Measurements from ENCODE around the gene MYO3B. TPM values are rescaled to one million over a fixed set of nuclear protein-coding genes. Genes with fewer than 3 reads are reported as not detected.

The MYO3B gene
- total RNA-seq, 1 donor from 2014 or later = 27.3 TPM

DNA sequence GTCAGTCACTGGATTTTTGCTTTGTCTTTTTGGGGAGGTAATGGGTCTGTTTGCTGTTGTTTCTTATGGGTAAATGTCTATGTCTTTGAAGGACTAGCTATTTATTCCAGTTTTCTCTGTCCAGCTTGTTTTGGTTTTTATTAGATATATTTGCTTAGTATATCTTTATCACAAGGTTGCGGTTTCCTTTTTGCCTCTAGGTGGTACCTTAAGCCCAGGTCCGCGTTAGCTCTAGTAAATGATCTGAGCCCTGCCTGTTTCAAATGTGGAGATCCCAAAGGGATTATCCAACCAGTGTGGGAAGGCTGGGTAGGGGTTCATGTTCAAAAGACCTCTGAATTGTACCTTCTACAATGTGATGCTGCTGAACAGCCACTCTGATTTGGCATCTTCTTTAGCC is 114.5 kb downstream of the MYO3B start:
- H4K20me1 ChIP-seq (ENCODE audit: low read depth) = no peaks in the 10 kb centered on the region
- no peaks in the 10 kb centered on the region for H3K4me1 Mint-ChIP-seq
- no peaks in the 10 kb centered on the region for H3K36me3 Mint-ChIP-seq
- no peaks in the 10 kb centered on the region for H3F3A ChIP-seq (ENCODE audit: low read depth)
- no peak overlapping the region for H3K4me3 ChIP-seq
- H3K9me3 ChIP-seq (ENCODE audit: low read depth) = peaks cover 9% of the 10 kb centered on the region
- no peak for TF ChIP-seq EZH2phosphoT487 (IDR thresholded peaks at IDR 0.05)
- TF ChIP-seq, protein P1, sequence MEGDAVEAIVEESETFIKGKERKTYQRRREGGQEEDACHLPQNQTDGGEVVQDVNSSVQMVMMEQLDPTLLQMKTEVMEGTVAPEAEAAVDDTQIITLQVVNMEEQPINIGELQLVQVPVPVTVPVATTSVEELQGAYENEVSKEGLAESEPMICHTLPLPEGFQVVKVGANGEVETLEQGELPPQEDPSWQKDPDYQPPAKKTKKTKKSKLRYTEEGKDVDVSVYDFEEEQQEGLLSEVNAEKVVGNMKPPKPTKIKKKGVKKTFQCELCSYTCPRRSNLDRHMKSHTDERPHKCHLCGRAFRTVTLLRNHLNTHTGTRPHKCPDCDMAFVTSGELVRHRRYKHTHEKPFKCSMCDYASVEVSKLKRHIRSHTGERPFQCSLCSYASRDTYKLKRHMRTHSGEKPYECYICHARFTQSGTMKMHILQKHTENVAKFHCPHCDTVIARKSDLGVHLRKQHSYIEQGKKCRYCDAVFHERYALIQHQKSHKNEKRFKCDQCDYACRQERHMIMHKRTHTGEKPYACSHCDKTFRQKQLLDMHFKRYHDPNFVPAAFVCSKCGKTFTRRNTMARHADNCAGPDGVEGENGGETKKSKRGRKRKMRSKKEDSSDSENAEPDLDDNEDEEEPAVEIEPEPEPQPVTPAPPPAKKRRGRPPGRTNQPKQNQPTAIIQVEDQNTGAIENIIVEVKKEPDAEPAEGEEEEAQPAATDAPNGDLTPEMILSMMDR (IDR thresholded peaks at IDR 0.05) = no peak
- no peak for TF ChIP-seq EZH2 (IDR thresholded peaks at IDR 0.05)
- H2AFZ ChIP-seq (replicated peaks) = peak overlapping the region; percentile 7
- H3K36me3 ChIP-seq = no peaks in the 10 kb centered on the region
- H3K4me2 ChIP-seq = no peak overlapping the region
- H3K9me3 Mint-ChIP-seq = peaks cover 18% of the 10 kb centered on the region
- DNase-seq (ENCODE audit: low spot score) = no peak
- H3K4me3 Mint-ChIP-seq = no peak overlapping the region
- H3K9ac ChIP-seq = no peak overlapping the region
- no peaks in the 10 kb centered on the region for H3K79me2 ChIP-seq (ENCODE audit: low read depth)
- H3K27ac Mint-ChIP-seq = no peak overlapping the region
- H3K27ac ChIP-seq = no peak overlapping the region
- no peaks in the 10 kb centered on the region for H3K27me3 ChIP-seq
- H3K27me3 Mint-ChIP-seq (ENCODE audit: insufficient read depth, low read depth) = peaks cover 2% of the 10 kb centered on the region
- no peaks in the 10 kb centered on the region for H3K4me1 ChIP-seq

DNA sequence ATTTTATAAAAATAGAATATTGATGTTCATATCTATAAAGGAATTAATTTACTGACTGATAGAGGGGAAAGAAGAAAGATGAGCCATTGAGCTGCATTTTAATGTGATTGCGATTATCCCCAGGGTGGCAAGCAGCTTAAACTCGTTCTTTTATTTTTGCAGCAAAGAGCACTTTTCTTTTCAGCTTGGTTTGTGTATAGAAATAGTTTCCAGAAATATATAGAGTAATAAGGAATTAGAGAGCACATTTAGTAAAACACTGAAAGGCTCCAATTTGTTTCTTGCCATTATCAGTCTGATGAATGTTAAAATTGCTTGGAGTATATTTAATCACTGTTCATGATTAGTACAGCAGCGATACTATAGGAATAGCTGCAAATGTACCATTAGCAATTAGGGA is 119.5 kb downstream of the MYO3B start:
- no peak overlapping the region for H3K4me2 ChIP-seq
- no peaks in the 10 kb centered on the region for H3F3A ChIP-seq (ENCODE audit: low read depth)
- H3K4me1 ChIP-seq = peaks cover 15% of the 10 kb centered on the region
- peaks cover 2% of the 10 kb centered on the region for H3K27me3 Mint-ChIP-seq (ENCODE audit: insufficient read depth, low read depth)
- no peak overlapping the region for H3K4me3 Mint-ChIP-seq
- H3K4me1 Mint-ChIP-seq = no peaks in the 10 kb centered on the region
- no peaks in the 10 kb centered on the region for H3K27me3 ChIP-seq
- H3K79me2 ChIP-seq (ENCODE audit: low read depth) = no peaks in the 10 kb centered on the region
- H3K36me3 ChIP-seq = no peaks in the 10 kb centered on the region
- no peak overlapping the region for H2AFZ ChIP-seq (replicated peaks)
- H3K36me3 Mint-ChIP-seq = no peaks in the 10 kb centered on the region
- H3K9me3 Mint-ChIP-seq = peaks cover 7% of the 10 kb centered on the region
- no peaks in the 10 kb centered on the region for H4K20me1 ChIP-seq (ENCODE audit: low read depth)
- H3K9me3 ChIP-seq (ENCODE audit: low read depth) = peaks cover 3% of the 10 kb centered on the region
- no peak overlapping the region for H3K9ac ChIP-seq
- DNase-seq (ENCODE audit: low spot score) = no peak
- TF ChIP-seq EZH2 (IDR thresholded peaks at IDR 0.05) (no peak), EZH2phosphoT487 (IDR thresholded peaks at IDR 0.05) (no peak)
- TF ChIP-seq, protein P1 (IDR thresholded peaks at IDR 0.05) = no peak
- H3K27ac ChIP-seq = no peak overlapping the region
- H3K27ac Mint-ChIP-seq = no peak overlapping the region
- no peak overlapping the region for H3K4me3 ChIP-seq

DNA sequence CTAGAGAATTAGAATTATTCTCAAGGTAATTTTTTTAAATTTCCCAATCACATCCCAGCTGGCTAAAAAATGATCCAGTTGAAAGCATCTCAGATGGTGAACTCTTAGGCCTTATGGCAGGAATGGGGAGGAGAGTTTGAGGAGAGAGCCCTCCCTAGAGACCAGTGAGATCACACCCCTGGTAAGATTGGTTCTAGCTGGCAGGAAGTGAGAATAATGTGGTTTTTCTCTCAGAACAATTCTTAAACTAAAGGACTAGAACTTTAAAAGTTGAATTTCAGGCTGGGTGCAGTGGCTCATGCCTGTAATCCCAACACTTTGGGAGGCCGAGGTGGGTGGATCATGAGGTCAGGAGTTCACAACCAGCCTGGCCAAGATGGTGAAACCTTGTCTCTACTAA is 120.2 kb downstream of the MYO3B start:
- Mint-ChIP-seq H3K4me3 (no peak overlapping the region), H3K9me3 (peaks cover 5% of the 10 kb centered on the region), H3K4me1 (no peaks in the 10 kb centered on the region), H3K27me3 (ENCODE audit: insufficient read depth, low read depth) (peaks cover 2% of the 10 kb centered on the region), H3K36me3 (no peaks in the 10 kb centered on the region), H3K27ac (no peak overlapping the region)
- Histone ChIP-seq H3K27ac (no peak overlapping the region), H2AFZ (replicated peaks) (no peak overlapping the region), H3K9ac (no peak overlapping the region), H4K20me1 (ENCODE audit: low read depth) (no peaks in the 10 kb centered on the region), H3K79me2 (ENCODE audit: low read depth) (no peaks in the 10 kb centered on the region), H3K4me1 (peaks cover 15% of the 10 kb centered on the region), H3K9me3 (ENCODE audit: low read depth) (peaks cover 3% of the 10 kb centered on the region), H3K4me2 (no peak overlapping the region), H3F3A (ENCODE audit: low read depth) (no peaks in the 10 kb centered on the region), H3K27me3 (no peaks in the 10 kb centered on the region), H3K36me3 (no peaks in the 10 kb centered on the region), H3K4me3 (no peak overlapping the region)
- DNase-seq (ENCODE audit: low spot score) = no peak
- TF ChIP-seq, protein P1 (IDR thresholded peaks at IDR 0.05) = no peak
- no peak for TF ChIP-seq EZH2 (IDR thresholded peaks at IDR 0.05)
